Mesothelial cell of epicardium (in vitro differentiated cells): Measurements from ENCODE around the gene PDE4D. TPM values are rescaled to one million over a fixed set of nuclear protein-coding genes. Genes with fewer than 3 reads are reported as not detected.
A peak's percentile ranks its signal among the peaks of the same experiment; 100 is the strongest.

Source experiments
- DNase-seq, 2 experiments: peaks; one replicate each; pipeline ENCODE4 v3.0.0; 2021; ENCODE audit warnings: low spot score in 2 of 2; ENCODE audit not compliant: unreplicated experiment in 2 of 2
- H3K27ac Mint-ChIP-seq: 2 replicates; pipeline ENCODE4 v1.8.0; 2021; ENCODE audit warnings: mixed read lengths
- H3K27me3 Mint-ChIP-seq: 2 replicates; pipeline ENCODE4 v1.8.0; 2021; ENCODE audit warnings: low read depth, mixed read lengths
- H3K36me3 Mint-ChIP-seq: 2 replicates; pipeline ENCODE4 v1.8.0; 2021; ENCODE audit warnings: mixed read lengths
- H3K4me1 Mint-ChIP-seq: 2 replicates; pipeline ENCODE4 v1.8.0; 2021; ENCODE audit warnings: mixed read lengths
- H3K4me3 Mint-ChIP-seq: 2 replicates; pipeline ENCODE4 v1.8.0; 2021; ENCODE audit warnings: mild to moderate bottlenecking, moderate library complexity, mixed read lengths
- H3K9me3 Mint-ChIP-seq: 2 replicates; pipeline ENCODE4 v1.8.0; 2021; ENCODE audit warnings: mixed read lengths
- total RNA-seq: library from RNA; stranded (reverse); gene quantifications from 3 replicates; pipeline ENCODE4 v1.2.1, GENCODE V29; 2021
- TF ChIP-seq, protein P1 (sequence below): fragments of 200-600 bp; sonication (generic); IDR thresholded peaks from one replicate; pipeline ENCODE4 v1.5.0; 2021; ENCODE audit warnings: antibody characterized with exemption; ENCODE audit not compliant: unreplicated experiment

Gene PDE4D
- total RNA-seq, 1 donor from 2014 or later: 105 TPM

- peaks cover 12% of the 10 kb centered on the region for H3K9me3 Mint-ChIP-seq
- peaks cover 44% of the 10 kb centered on the region for H3K4me1 Mint-ChIP-seq
- no peak for DNase-seq
- no peak overlapping the region for H3K4me3 Mint-ChIP-seq
- H3K27ac Mint-ChIP-seq: no peak overlapping the region
- H3K27me3 Mint-ChIP-seq: no peaks in the 10 kb centered on the region
- TF ChIP-seq, protein P1, sequence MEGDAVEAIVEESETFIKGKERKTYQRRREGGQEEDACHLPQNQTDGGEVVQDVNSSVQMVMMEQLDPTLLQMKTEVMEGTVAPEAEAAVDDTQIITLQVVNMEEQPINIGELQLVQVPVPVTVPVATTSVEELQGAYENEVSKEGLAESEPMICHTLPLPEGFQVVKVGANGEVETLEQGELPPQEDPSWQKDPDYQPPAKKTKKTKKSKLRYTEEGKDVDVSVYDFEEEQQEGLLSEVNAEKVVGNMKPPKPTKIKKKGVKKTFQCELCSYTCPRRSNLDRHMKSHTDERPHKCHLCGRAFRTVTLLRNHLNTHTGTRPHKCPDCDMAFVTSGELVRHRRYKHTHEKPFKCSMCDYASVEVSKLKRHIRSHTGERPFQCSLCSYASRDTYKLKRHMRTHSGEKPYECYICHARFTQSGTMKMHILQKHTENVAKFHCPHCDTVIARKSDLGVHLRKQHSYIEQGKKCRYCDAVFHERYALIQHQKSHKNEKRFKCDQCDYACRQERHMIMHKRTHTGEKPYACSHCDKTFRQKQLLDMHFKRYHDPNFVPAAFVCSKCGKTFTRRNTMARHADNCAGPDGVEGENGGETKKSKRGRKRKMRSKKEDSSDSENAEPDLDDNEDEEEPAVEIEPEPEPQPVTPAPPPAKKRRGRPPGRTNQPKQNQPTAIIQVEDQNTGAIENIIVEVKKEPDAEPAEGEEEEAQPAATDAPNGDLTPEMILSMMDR: no peak
- H3K36me3 Mint-ChIP-seq: peaks cover 2% of the 10 kb centered on the region
Measured at GRCh38 chr5:59099270-59099994, 794.1 kb downstream of the PDE4D start.

- Mint-ChIP-seq H3K27me3 (no peaks in the 10 kb centered on the region), H3K27ac (no peak overlapping the region), H3K4me1 (peaks cover 41% of the 10 kb centered on the region), H3K4me3 (no peak overlapping the region), H3K36me3 (peaks cover 2% of the 10 kb centered on the region), H3K9me3 (peaks cover 12% of the 10 kb centered on the region)
- no peak for DNase-seq
- TF ChIP-seq, protein P1: no peak
Measured at GRCh38 chr5:59098743-59099142, 794.8 kb downstream of the PDE4D start.

- no peaks in the 10 kb centered on the region for H3K27me3 Mint-ChIP-seq
- H3K4me3 Mint-ChIP-seq: no peak overlapping the region
- TF ChIP-seq, protein P1: no peak
- no peak for DNase-seq
- peaks cover 2% of the 10 kb centered on the region for H3K36me3 Mint-ChIP-seq
- peaks cover 47% of the 10 kb centered on the region for H3K4me1 Mint-ChIP-seq
- H3K9me3 Mint-ChIP-seq: peaks cover 12% of the 10 kb centered on the region
- H3K27ac Mint-ChIP-seq: peak overlapping the region; percentile 85
Measured at GRCh38 chr5:59097712-59098111, 795.8 kb downstream of the PDE4D start.

DNA sequence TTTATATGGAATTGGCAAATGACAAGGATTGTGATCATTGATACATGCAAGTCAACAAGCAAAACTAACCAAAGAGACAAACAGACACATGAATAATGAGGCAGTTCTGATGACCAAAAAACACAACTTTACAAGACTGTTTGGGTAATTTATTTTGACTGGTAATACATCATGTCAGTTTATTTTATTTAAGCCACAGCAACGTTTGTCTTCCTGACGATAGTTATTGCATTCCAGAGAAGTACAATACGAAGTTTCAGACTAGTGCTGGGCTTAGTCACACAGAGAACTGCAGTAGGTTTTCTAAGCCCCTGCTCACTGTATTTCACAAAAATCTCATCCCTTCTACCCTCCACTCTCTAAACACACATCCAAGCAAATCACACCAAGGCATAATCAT lies 796.4 kb downstream of the PDE4D start:
- TF ChIP-seq, protein P1: no peak
- no peak for DNase-seq

DNA sequence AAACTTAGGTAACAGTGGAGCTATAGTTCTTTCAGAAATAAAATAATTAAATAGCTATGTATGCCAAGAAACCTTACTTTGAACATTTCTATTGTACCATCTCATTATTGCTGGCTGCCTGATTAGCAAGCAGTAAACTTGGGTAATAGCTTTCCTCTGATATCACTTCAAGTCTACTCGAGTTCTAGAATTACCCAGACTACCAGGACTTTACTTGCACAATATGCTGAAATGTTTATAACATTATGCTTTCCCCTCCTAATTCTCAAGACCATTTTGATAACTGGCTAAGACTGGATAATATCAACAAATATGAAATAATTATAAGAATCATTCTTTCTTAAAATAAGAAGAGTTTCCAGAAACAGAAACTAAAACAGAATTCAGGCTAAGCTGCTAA lies 798.0 kb downstream of the PDE4D start:
- peaks cover 66% of the 10 kb centered on the region for H3K4me1 Mint-ChIP-seq
- TF ChIP-seq, protein P1: no peak
- peaks cover 2% of the 10 kb centered on the region for H3K36me3 Mint-ChIP-seq
- no peak overlapping the region for H3K4me3 Mint-ChIP-seq
- no peaks in the 10 kb centered on the region for H3K27me3 Mint-ChIP-seq
- peaks cover 12% of the 10 kb centered on the region for H3K9me3 Mint-ChIP-seq
- no peak for DNase-seq
- H3K27ac Mint-ChIP-seq: peak overlapping the region; percentile 71

More for the DNA sequence above, 796.4 kb downstream of the PDE4D start:
- Mint-ChIP-seq H3K4me3 (no peak overlapping the region), H3K4me1 (peaks cover 53% of the 10 kb centered on the region), H3K36me3 (peaks cover 2% of the 10 kb centered on the region), H3K9me3 (peaks cover 12% of the 10 kb centered on the region), H3K27me3 (no peaks in the 10 kb centered on the region), H3K27ac (peak overlapping the region; percentile 85)
